ENCODE data around the gene OTOP3. TPM values are rescaled to one million over a fixed set of nuclear protein-coding genes. Genes with fewer than 3 reads are reported as not detected.

The OTOP3 gene
- total RNA-seq, 1 donor from 2014 or later, result not detected

GRCh38 chr17:74954665-74955421 lies 19.1 kb downstream of the OTOP3 start:
- no peaks in the 10 kb centered on the region for H3K9me3 Mint-ChIP-seq (ENCODE audit: unreplicated experiment)
- no peak overlapping the region for H3K27ac Mint-ChIP-seq (ENCODE audit: unreplicated experiment)
- no peak for DNase-seq (ENCODE audit: low spot score)
- no peaks in the 10 kb centered on the region for H3K4me1 Mint-ChIP-seq (ENCODE audit: unreplicated experiment)
- H3K4me3 Mint-ChIP-seq (ENCODE audit: unreplicated experiment), result peak overlapping the region; percentile 42
- peaks cover 22% of the 10 kb centered on the region for H3K36me3 Mint-ChIP-seq (ENCODE audit: low read depth, unreplicated experiment)
- H3K27me3 Mint-ChIP-seq (ENCODE audit: unreplicated experiment), result peaks cover 11% of the 10 kb centered on the region
- no peak for TF ChIP-seq CTCF (IDR thresholded peaks at IDR 0.05; ENCODE audit: unreplicated experiment)

GRCh38 chr17:74956093-74956492 lies 20.4 kb downstream of the OTOP3 start:
- H3K27me3 Mint-ChIP-seq (ENCODE audit: unreplicated experiment), result peaks cover 14% of the 10 kb centered on the region
- H3K36me3 Mint-ChIP-seq (ENCODE audit: low read depth, unreplicated experiment), result peaks cover 25% of the 10 kb centered on the region
- DNase-seq (ENCODE audit: low spot score), result no peak
- H3K4me3 Mint-ChIP-seq (ENCODE audit: unreplicated experiment), result no peak overlapping the region
- H3K9me3 Mint-ChIP-seq (ENCODE audit: unreplicated experiment), result no peaks in the 10 kb centered on the region
- H3K27ac Mint-ChIP-seq (ENCODE audit: unreplicated experiment), result no peak overlapping the region
- no peaks in the 10 kb centered on the region for H3K4me1 Mint-ChIP-seq (ENCODE audit: unreplicated experiment)
- no peak for TF ChIP-seq CTCF (IDR thresholded peaks at IDR 0.05; ENCODE audit: unreplicated experiment)

GRCh38 chr17:74957935-74958740 lies 22.4 kb downstream of the OTOP3 start:
- no peak overlapping the region for H3K27ac Mint-ChIP-seq (ENCODE audit: unreplicated experiment)
- H3K4me1 Mint-ChIP-seq (ENCODE audit: unreplicated experiment), result no peaks in the 10 kb centered on the region
- H3K4me3 Mint-ChIP-seq (ENCODE audit: unreplicated experiment), result no peak overlapping the region
- DNase-seq (ENCODE audit: low spot score), result peak; percentile 95
- H3K27me3 Mint-ChIP-seq (ENCODE audit: unreplicated experiment), result peaks cover 14% of the 10 kb centered on the region
- H3K9me3 Mint-ChIP-seq (ENCODE audit: unreplicated experiment), result no peaks in the 10 kb centered on the region
- peak; percentile 98 for TF ChIP-seq CTCF (IDR thresholded peaks at IDR 0.05; ENCODE audit: unreplicated experiment)
- H3K36me3 Mint-ChIP-seq (ENCODE audit: low read depth, unreplicated experiment), result peaks cover 25% of the 10 kb centered on the region

- no peak for DNase-seq (ENCODE audit: low spot score)
- Mint-ChIP-seq H3K27ac (ENCODE audit: unreplicated experiment) (no peak overlapping the region), H3K9me3 (ENCODE audit: unreplicated experiment) (no peaks in the 10 kb centered on the region), H3K27me3 (ENCODE audit: unreplicated experiment) (peaks cover 12% of the 10 kb centered on the region), H3K4me1 (ENCODE audit: unreplicated experiment) (peaks cover under 1% of the 10 kb centered on the region), H3K4me3 (ENCODE audit: unreplicated experiment) (no peak overlapping the region), H3K36me3 (ENCODE audit: low read depth, unreplicated experiment) (peaks cover 17% of the 10 kb centered on the region)
- TF ChIP-seq CTCF (IDR thresholded peaks at IDR 0.05; ENCODE audit: unreplicated experiment), result no peak
Measured at GRCh38 chr17:74959826-74960515, 24.3 kb downstream of the OTOP3 start.
